Peyer's patch (tissue), 4 donors: ENCODE data around the gene DPH7. TPM values are rescaled to one million over a fixed set of nuclear protein-coding genes. Genes with fewer than 3 reads are reported as not detected.
"Not testable (repeated sequence)": the region's sequence is repeated elsewhere in the genome, so short reads cannot be mapped to it uniquely, and the experiment has no call there.

Source experiments
- DNase-seq, 3 donors: peaks; one replicate each; pipeline ENCODE4 v3.0.0-alpha.2; 2017 to 2019
- H3K27ac ChIP-seq, 4 donors: fragments of 200-600 bp; sonication (generic); one replicate each; pipeline ENCODE4 v1.5.1; 2016 to 2019
- H3K27me3 ChIP-seq, 2 donors: fragments of 200-600 bp; sonication (generic); one replicate each; pipeline ENCODE4 v1.5.1; 2019
- H3K36me3 ChIP-seq, 3 donors: fragments of 200-600 bp; sonication (generic); one replicate each; pipeline ENCODE4 v1.5.1; 2016 to 2019
- H3K4me1 ChIP-seq, 4 donors: fragments of 200-600 bp; sonication (generic); one replicate each; pipeline ENCODE4 v1.5.1; 2016 to 2019
- H3K4me3 ChIP-seq, 4 donors: fragments of 200-600 bp; sonication (generic); 1 replicate in 3 of 4; 2 replicates in 1 of 4; pipeline ENCODE4 v1.5.1; 2016 to 2019; ENCODE audit warnings: mild to moderate bottlenecking in 1 of 4
- H3K9me3 ChIP-seq, 4 donors: fragments of 200-600 bp; sonication (generic); one replicate each; pipeline ENCODE4 v1.5.1; 2016 to 2019; ENCODE audit warnings: mild to moderate bottlenecking in 1 of 4
- CTCF ChIP-seq, 6 experiments: fragments of 450-650 bp in 4 of 6; fragments of 200-600 bp in 2 of 6; sonication (generic) in 1 of 6; IDR thresholded peaks; one replicate each; pipeline ENCODE4 v1.5.1; 2017 to 2019; ENCODE audit warnings: antibody characterized with exemption in 6 of 6, mild to moderate bottlenecking in 3 of 6, moderate library complexity in 1 of 6
- POLR2A ChIP-seq, 2 donors: fragments of 450-650 bp; IDR thresholded peaks; one replicate each; pipeline ENCODE4 v1.5.1; 2017; ENCODE audit warnings: antibody characterized with exemption in 2 of 2, mild to moderate bottlenecking in 2 of 2, moderate library complexity in 2 of 2
- total RNA-seq, 4 donors: library from RNA; depleted of rRNA; stranded (reverse); fragments of >200 nt; gene quantifications; one replicate each; pipeline ENCODE4 v1.1.0, GENCODE V29; 2016

DPH7 gene
- total RNA-seq, 4 donors from 2014 or later = 21.9 to 52.5 (median 44.5) TPM

- peak; percentile 27 to 64 (median 64) for DNase-seq
Observed at GRCh38 chr9:137552022-137552768, 26.5 kb downstream of the DPH7 start.

GRCh38 chr9:137551264-137552021, 27.3 kb downstream of the DPH7 start, which contains the start of gene MRPL41:
Gene MRPL41 (plus strand): TSS chr9:137551879. CDS start chr9:137552082, 203 bp downstream.
- Histone ChIP-seq H3K9me3 (no peaks in the 10 kb centered on the region), H3K36me3 (peaks cover 0 to 24% (median 0%) of the 10 kb centered on the region in 3 donors), H3K27ac (peak within 1 kb of the TSS; percentile 91 to 98 (median 94)), H3K27me3 (no peaks in the 10 kb centered on the region), H3K4me3 (peak within 1 kb of the TSS; percentile 78 to 98 (median 88)), H3K4me1 (peaks cover 0 to 21% (median 5%) of the 10 kb centered on the region in 4 donors)
- TF ChIP-seq CTCF (IDR thresholded peaks at IDR 0.05) = peak; percentile 40 to 73 (median 55)
- TF ChIP-seq POLR2A (IDR thresholded peaks at IDR 0.05) = peak; percentile 81 to 90
- DNase-seq = peak; percentile 94 to 96 (median 95)

More at GRCh38 chr9:137552022-137552768, 26.5 kb downstream of the DPH7 start:
- peaks cover 0 to 25% (median 5%) of the 10 kb centered on the region in 4 donors for H3K4me1 ChIP-seq
- H3K27me3 ChIP-seq = no peaks in the 10 kb centered on the region
- H3K36me3 ChIP-seq = peaks cover 0 to 30% (median 0%) of the 10 kb centered on the region in 3 donors
- peak overlapping the region; percentile 78 to 98 (median 88) for H3K4me3 ChIP-seq
- no peaks in the 10 kb centered on the region for H3K9me3 ChIP-seq
- no peak for TF ChIP-seq POLR2A (IDR thresholded peaks at IDR 0.05)
- no peak for TF ChIP-seq CTCF (IDR thresholded peaks at IDR 0.05)
- peak overlapping the region; percentile 91 to 98 (median 94) for H3K27ac ChIP-seq

- H3K4me3 ChIP-seq = peak overlapping the region; percentile 78 to 98 (median 88)
- H3K9me3 ChIP-seq, H3K27me3 ChIP-seq, DNase-seq: not testable (repeated sequence)
- H3K36me3 ChIP-seq = peaks cover 0 to 24% (median 0%) of the 10 kb centered on the region in 3 donors
- peak overlapping the region; percentile 88 to 98 (median 94) for H3K27ac ChIP-seq
- peaks cover 0 to 17% (median 5%) of the 10 kb centered on the region in 4 donors for H3K4me1 ChIP-seq
Observed at GRCh38 chr9:137550958-137551263, 27.8 kb downstream of the DPH7 start.

GRCh38 chr9:137550231-137550621, 28.5 kb downstream of the DPH7 start, which contains the start of gene PNPLA7:
Gene PNPLA7 (minus strand): TSS chr9:137550402. CDS start chr9:137550197, 205 bp downstream.
- H3K36me3 ChIP-seq = peaks cover 0 to 22% (median 0%) of the 10 kb centered on the region in 3 donors
- no peaks in the 10 kb centered on the region for H3K27me3 ChIP-seq
- peak; percentile 83 to 94 (median 89) for DNase-seq
- H3K9me3 ChIP-seq = no peaks in the 10 kb centered on the region
- peaks cover 0 to 17% (median 5%) of the 10 kb centered on the region in 4 donors for H3K4me1 ChIP-seq
- peak within 1 kb of the TSS; percentile 78 to 98 (median 88) for H3K4me3 ChIP-seq
- H3K27ac ChIP-seq = peak within 1 kb of the TSS; percentile 88 to 98 (median 94)
- TF ChIP-seq CTCF (IDR thresholded peaks at IDR 0.05) = no peak
- peak in 1 of 2 donors; percentile 45 for TF ChIP-seq POLR2A (IDR thresholded peaks at IDR 0.05)

GRCh38 chr9:137547687-137548543, 30.8 kb downstream of the DPH7 start:
- H3K27me3 ChIP-seq = no peaks in the 10 kb centered on the region
- H3K9me3 ChIP-seq = no peaks in the 10 kb centered on the region
- H3K27ac ChIP-seq = no peak overlapping the region
- peaks cover 0 to 15% (median 5%) of the 10 kb centered on the region in 4 donors for H3K4me1 ChIP-seq
- TF ChIP-seq POLR2A (IDR thresholded peaks at IDR 0.05) (no peak), CTCF (IDR thresholded peaks at IDR 0.05) (no peak)
- no peak overlapping the region for H3K4me3 ChIP-seq
- DNase-seq = no peak
- peaks cover 0 to 6% (median 0%) of the 10 kb centered on the region in 3 donors for H3K36me3 ChIP-seq
